ENCODE data around the gene C22orf39. TPM values are rescaled to one million over a fixed set of nuclear protein-coding genes. Genes with fewer than 3 reads are reported as not detected.

The C22orf39 gene
- total RNA-seq, 2 donors from 2014 or later, result 27.4 to 31.5 TPM

- H3K27ac Mint-ChIP-seq, result no peak overlapping the region
- H3K4me1 Mint-ChIP-seq, result no peaks in the 10 kb centered on the region
- TF ChIP-seq CTCF (conservative IDR thresholded peaks at IDR 0.05), result no peak
- H3K27me3 Mint-ChIP-seq (ENCODE audit: insufficient read depth), result no peaks in the 10 kb centered on the region
- H3K4me1 ChIP-seq (ENCODE audit: control insufficient read depth, insufficient read depth, low read length), result no peaks in the 10 kb centered on the region
- H3K4me3 Mint-ChIP-seq, result no peak overlapping the region
- DNase-seq, result no peak
- no peak overlapping the region for H3K9ac ChIP-seq (ENCODE audit: extremely low read depth, low read length, poor library complexity, severe bottlenecking)
- H3K27me3 ChIP-seq (ENCODE audit: control insufficient read depth, insufficient read depth, low read length, poor library complexity, severe bottlenecking), result no peaks in the 10 kb centered on the region
- peaks cover 70% of the 10 kb centered on the region for H3K36me3 ChIP-seq (ENCODE audit: control insufficient read depth, insufficient read depth, low read length)
- no peak overlapping the region for H3K27ac ChIP-seq (ENCODE audit: low read depth, low read length)
- H3K9me3 Mint-ChIP-seq, result no peaks in the 10 kb centered on the region
- no peaks in the 10 kb centered on the region for H3K9me3 ChIP-seq (ENCODE audit: control insufficient read depth, low read length)
- 94 to 99% methylated on average over 16 of the region's 16 CpGs for WGBS, 2 experiments (ENCODE audit: insufficient coverage in 1 of 2, insufficient read length in 1 of 2)
- no peak overlapping the region for H3K4me3 ChIP-seq (ENCODE audit: low read length)
- H3K36me3 Mint-ChIP-seq (ENCODE audit: low read depth), result peaks cover 55% of the 10 kb centered on the region
Measured at GRCh38 chr22:19407649-19408606, 39.6 kb downstream of the C22orf39 start.

- H3K27ac ChIP-seq (ENCODE audit: low read depth, low read length), result no peak overlapping the region
- Mint-ChIP-seq H3K27ac (no peak overlapping the region), H3K4me1 (no peaks in the 10 kb centered on the region), H3K4me3 (no peak overlapping the region), H3K36me3 (ENCODE audit: low read depth) (peaks cover 57% of the 10 kb centered on the region), H3K27me3 (ENCODE audit: insufficient read depth) (no peaks in the 10 kb centered on the region), H3K9me3 (no peaks in the 10 kb centered on the region)
- no peaks in the 10 kb centered on the region for H3K9me3 ChIP-seq (ENCODE audit: control insufficient read depth, low read length)
- no peak overlapping the region for H3K4me3 ChIP-seq (ENCODE audit: low read length)
- no peak for TF ChIP-seq CTCF (conservative IDR thresholded peaks at IDR 0.05)
- H3K4me1 ChIP-seq (ENCODE audit: control insufficient read depth, insufficient read depth, low read length), result no peaks in the 10 kb centered on the region
- H3K27me3 ChIP-seq (ENCODE audit: control insufficient read depth, insufficient read depth, low read length, poor library complexity, severe bottlenecking), result no peaks in the 10 kb centered on the region
- no peak overlapping the region for H3K9ac ChIP-seq (ENCODE audit: extremely low read depth, low read length, poor library complexity, severe bottlenecking)
- DNase-seq, result no peak
- WGBS, 2 experiments (ENCODE audit: insufficient coverage in 1 of 2, insufficient read length in 1 of 2), result 94 to 100% methylated on average over 1 to 4 of the region's 4 CpGs
- peaks cover 76% of the 10 kb centered on the region for H3K36me3 ChIP-seq (ENCODE audit: control insufficient read depth, insufficient read depth, low read length)
Measured at GRCh38 chr22:19406846-19407245, 40.7 kb downstream of the C22orf39 start.

- peaks cover 61% of the 10 kb centered on the region for H3K36me3 Mint-ChIP-seq (ENCODE audit: low read depth)
- peaks cover 80% of the 10 kb centered on the region for H3K36me3 ChIP-seq (ENCODE audit: control insufficient read depth, insufficient read depth, low read length)
- 87% methylated on average over 3 of the region's 3 CpGs for WGBS, 2 experiments (ENCODE audit: insufficient coverage in 1 of 2, insufficient read length in 1 of 2)
Measured at GRCh38 chr22:19406281-19406811, 41.2 kb downstream of the C22orf39 start.

More at GRCh38 chr22:19406281-19406811, 41.2 kb downstream of the C22orf39 start:
- Histone ChIP-seq H3K27me3 (ENCODE audit: control insufficient read depth, insufficient read depth, low read length, poor library complexity, severe bottlenecking) (no peaks in the 10 kb centered on the region), H3K9ac (ENCODE audit: extremely low read depth, low read length, poor library complexity, severe bottlenecking) (no peak overlapping the region), H3K27ac (ENCODE audit: low read depth, low read length) (no peak overlapping the region), H3K9me3 (ENCODE audit: control insufficient read depth, low read length) (no peaks in the 10 kb centered on the region), H3K4me1 (ENCODE audit: control insufficient read depth, insufficient read depth, low read length) (no peaks in the 10 kb centered on the region), H3K4me3 (ENCODE audit: low read length) (no peak overlapping the region)
- Mint-ChIP-seq H3K27ac (no peak overlapping the region), H3K9me3 (no peaks in the 10 kb centered on the region), H3K27me3 (ENCODE audit: insufficient read depth) (no peaks in the 10 kb centered on the region), H3K4me1 (no peaks in the 10 kb centered on the region), H3K4me3 (no peak overlapping the region)
- TF ChIP-seq CTCF (conservative IDR thresholded peaks at IDR 0.05), result peak; percentile 24
- no peak for DNase-seq
